Ovary (tissue), 9 donors: Measurements from ENCODE around the gene GTF2A1. TPM values are rescaled to one million over a fixed set of nuclear protein-coding genes. Genes with fewer than 3 reads are reported as not detected.

Experiments
- DNase-seq, 5 donors: peaks; one replicate each; pipeline ENCODE4 v3.0.0-alpha.2; 2019 to 2020
- H3K27ac ChIP-seq, 2 donors: fragments of 200-600 bp; one replicate each; pipeline versions ENCODE4 v1.5.1 to v1.8.0; 2019 to 2022
- H3K27me3 ChIP-seq: fragments of 200-600 bp; one replicate; pipeline ENCODE4 v1.8.0; 2022
- H3K36me3 ChIP-seq: fragments of 200-600 bp; sonication (generic); one replicate; pipeline ENCODE4 v1.5.1; 2019
- H3K4me1 ChIP-seq: one replicate; pipeline ENCODE4 v1.8.1; 2013; ENCODE audit warnings: mild to moderate bottlenecking, moderate library complexity; ENCODE audit not compliant: insufficient read depth
- H3K4me3 ChIP-seq: fragments of 200-600 bp; sonication (generic); one replicate; pipeline ENCODE4 v1.5.1; 2017
- H3K9me3 ChIP-seq, 2 donors: fragments of 200-600 bp in 1 of 2; sonication (generic) in 1 of 2; one replicate each; pipeline versions ENCODE4 v1.5.1 to v1.8.1; 2013 to 2019; ENCODE audit warnings: mild to moderate bottlenecking in 1 of 2, moderate library complexity in 1 of 2
- CTCF ChIP-seq, 3 donors: fragments of 450-650 bp in 2 of 3; fragments of 200-600 bp in 1 of 3; IDR thresholded peaks; one replicate each; pipeline versions ENCODE4 v1.5.1 to v1.8.0; 2016 to 2022; ENCODE audit warnings: antibody characterized with exemption in 3 of 3, mild to moderate bottlenecking in 1 of 3
- EP300 ChIP-seq: sonication (generic); formaldehyde crosslinking; IDR thresholded peaks from one replicate; pipeline ENCODE4 v1.6.1; 2017; ENCODE audit warnings: antibody characterized with exemption
- POLR2A ChIP-seq: fragments of 450-650 bp; IDR thresholded peaks from one replicate; pipeline ENCODE4 v1.6.1; 2017; ENCODE audit warnings: antibody characterized with exemption, mild to moderate bottlenecking, moderate library complexity
- WGBS, 3 donors: extraction: QIAGEN DNeasy Blood & Tissue Kit in 1 of 3; methylation state at CpG; one replicate each; pipeline versions ENCODE4 v1.1.5 to v1.1.7; 2013 to 2017; 5-methylcytosine and 5-hydroxymethylcytosine counted together
- intact Hi-C, 4 donors: fragments of 100-400 bp; cut with DNase I; formaldehyde crosslinking; loops; one replicate each; pipeline versions ENCODE4 v1.11.0 to v1.15.1; 2022 to 2023
- polyA plus RNA-seq, 2 donors: library from polyadenylated mRNA; stranded (reverse); fragments of 200-250 nt in 1 of 2; fragments of 350-450 nt in 1 of 2; fragmentation: Illumina TruSeq in 1 of 2; extraction: RNeasy Lipid Tissue Mini Kit (QIAGEN cat#74804) in 1 of 2; gene quantifications; one replicate each; pipeline ENCODE4 v1.2.3, GENCODE V29; 2013 to 2014
- total RNA-seq, 7 donors: library from RNA; depleted of rRNA in 2 of 7; stranded (reverse); fragments of >200 nt in 2 of 7; fragmentation: NEBNext Ultra II Directional in 3 of 7; extraction: Animal tissue kit (Norgen Biotek cat#: 25700) in 3 of 7; gene quantifications; one replicate each; pipeline versions ENCODE4 v1.1.0 to v1.2.4, GENCODE V29; 2016 to 2023
- donor health status: DM: no; HTN: no; CAD: no; lungs with moderate emphysema.
- donor health status: DM: no; HTN: no; CAD: no.
- donor health status: Bipolar disorder and iron deficiency.
- donor health status: DM: yes; HTN: yes; CAD: no.
- donor health status: DM: no; HTN: no; CAD: no.
- donor health status: DM: yes; HTN: yes; CAD: no.

GTF2A1 gene
- total and polyA plus RNA-seq, 9 donors: 10.1 to 38.4 (median 27.8) TPM

- no peaks in the 10 kb centered on the region for H3K27me3 ChIP-seq
- H3K9me3 ChIP-seq: no peaks in the 10 kb centered on the region
- H3K36me3 ChIP-seq: no peaks in the 10 kb centered on the region
- DNase-seq: no peak
- H3K4me1 ChIP-seq: no peaks in the 10 kb centered on the region
- H3K4me3 ChIP-seq: no peak overlapping the region
- 53 to 64% (median 59%) methylated on average over 2 of the region's 2 CpGs for WGBS, 3 donors
- no peak for TF ChIP-seq POLR2A
- H3K27ac ChIP-seq: no peak overlapping the region
- intact Hi-C loops: no loop called here
Observed at GRCh38 chr14:81211844-81212243, 8.9 kb downstream of the GTF2A1 start.

DNA sequence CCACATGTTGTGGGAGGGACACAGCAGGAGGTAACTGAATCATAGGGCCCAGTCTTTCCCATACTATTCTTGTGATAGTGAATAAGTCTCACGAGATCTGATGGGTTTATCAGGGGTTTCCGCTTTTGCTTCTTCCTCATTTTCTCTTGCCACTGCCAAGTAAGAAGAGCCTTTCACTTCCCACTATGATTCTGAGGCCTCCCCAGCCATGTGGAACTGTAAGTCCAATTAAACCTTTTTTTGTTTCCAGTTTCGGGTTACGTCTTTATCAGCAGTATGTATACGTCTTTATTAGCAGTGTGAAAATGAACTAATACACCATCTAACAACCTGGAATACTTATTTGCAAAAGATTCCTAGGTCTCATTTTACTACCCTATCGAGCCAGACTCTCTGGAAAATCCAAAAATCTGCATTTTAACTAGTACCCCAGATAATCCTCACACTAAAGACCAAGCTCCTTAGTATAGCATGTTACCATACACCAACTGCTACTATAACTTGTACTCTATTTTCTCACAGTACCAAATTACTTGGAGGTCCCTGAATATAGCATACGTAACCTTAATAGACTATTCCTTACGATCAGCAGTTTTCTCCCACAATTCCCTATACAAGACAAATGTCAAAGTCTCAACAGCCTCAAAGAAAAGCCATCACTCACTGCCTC is 11.5 kb downstream of the GTF2A1 start:
- Histone ChIP-seq H3K9me3 (no peaks in the 10 kb centered on the region), H3K36me3 (no peaks in the 10 kb centered on the region), H3K27ac (no peak overlapping the region), H3K4me3 (no peak overlapping the region), H3K27me3 (no peaks in the 10 kb centered on the region), H3K4me1 (no peaks in the 10 kb centered on the region)
- TF ChIP-seq POLR2A (no peak), CTCF (IDR thresholded peaks at IDR 0.05) (no peak), EP300 (no peak)
- 75 to 77% (median 77%) methylated on average over 8 of the region's 8 CpGs for WGBS, 3 donors
- DNase-seq: no peak
- intact Hi-C loops: no loop called here

DNA sequence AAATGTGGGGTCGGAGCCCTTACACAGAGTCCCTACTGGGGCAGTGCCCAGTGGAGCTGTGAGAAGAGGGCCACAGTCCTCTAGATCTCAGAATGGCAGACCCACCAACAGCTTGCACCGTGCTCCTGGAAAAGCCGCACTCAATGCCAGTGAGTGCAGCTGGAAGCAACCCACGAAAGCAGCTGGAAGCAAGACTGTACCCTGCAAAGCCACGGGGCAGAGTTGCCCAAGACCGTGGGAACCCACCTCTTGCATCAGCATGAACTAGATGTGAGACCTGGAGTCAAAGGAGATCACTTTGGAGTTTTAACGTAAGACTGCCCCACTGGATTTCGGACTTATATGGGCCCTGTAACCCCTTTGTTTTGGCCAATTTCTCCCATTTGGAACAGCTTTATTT is 12.3 kb downstream of the GTF2A1 start:
- Histone ChIP-seq H3K9me3 (no peaks in the 10 kb centered on the region), H3K4me1 (no peaks in the 10 kb centered on the region), H3K27me3 (no peaks in the 10 kb centered on the region), H3K27ac (no peak overlapping the region), H3K36me3 (no peaks in the 10 kb centered on the region), H3K4me3 (no peak overlapping the region)
- WGBS, 3 donors: 93 to 98% (median 97%) methylated on average over 8 of the region's 8 CpGs
- intact Hi-C loops: no loop called here
- no peak for TF ChIP-seq EP300
- TF ChIP-seq POLR2A: no peak
- TF ChIP-seq CTCF (IDR thresholded peaks at IDR 0.05): no peak
- DNase-seq: no peak

DNA sequence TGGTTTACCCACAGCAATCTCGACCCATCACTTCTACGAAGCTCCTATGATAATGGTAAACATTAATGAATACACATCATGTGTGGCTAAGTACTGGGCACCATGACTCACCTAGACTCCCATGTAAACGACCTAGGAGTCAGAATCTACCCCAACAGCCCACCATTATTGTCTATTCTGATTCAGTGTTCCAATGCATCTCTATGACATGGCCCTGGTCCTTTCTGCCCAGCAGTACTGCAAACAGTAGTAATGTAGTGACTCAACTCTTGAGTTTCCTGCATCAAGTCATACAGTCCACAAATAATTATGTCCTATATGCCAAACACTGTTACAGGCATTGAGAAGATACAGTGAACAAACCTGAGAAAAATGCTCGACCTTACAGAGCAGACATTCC is 14.6 kb downstream of the GTF2A1 start:
- Histone ChIP-seq H3K9me3 (no peaks in the 10 kb centered on the region), H3K36me3 (no peaks in the 10 kb centered on the region), H3K27me3 (no peaks in the 10 kb centered on the region), H3K27ac (no peak overlapping the region), H3K4me3 (no peak overlapping the region), H3K4me1 (no peaks in the 10 kb centered on the region)
- DNase-seq: no peak
- intact Hi-C loops: no loop called here
- WGBS, 3 donors: 78 to 92% (median 83%) methylated on average over 4 of the region's 4 CpGs
- no peak for TF ChIP-seq EP300
- TF ChIP-seq POLR2A: no peak
- TF ChIP-seq CTCF (IDR thresholded peaks at IDR 0.05): no peak

DNA sequence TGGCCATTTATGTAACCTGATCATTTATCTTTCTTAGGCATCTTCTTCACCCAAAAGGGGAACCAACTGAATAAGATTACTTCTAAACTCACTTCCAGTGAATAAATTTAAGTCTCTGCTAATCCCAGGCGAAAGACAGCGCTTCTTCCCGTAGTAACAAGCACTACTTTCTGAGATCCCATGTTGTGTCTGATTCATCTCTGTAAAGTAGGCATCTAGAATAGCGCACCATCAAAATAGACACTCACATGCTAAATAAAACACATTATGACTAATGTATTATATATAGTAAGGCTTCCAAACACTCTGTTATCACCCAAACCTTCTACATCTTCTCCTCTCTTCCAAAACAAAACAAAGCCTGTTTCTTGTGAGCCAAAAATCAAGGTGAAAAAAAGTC is 15.1 kb downstream of the GTF2A1 start:
- H3K27ac ChIP-seq: no peak overlapping the region
- no peaks in the 10 kb centered on the region for H3K9me3 ChIP-seq
- no peak overlapping the region for H3K4me3 ChIP-seq
- WGBS, 3 donors: 91 to 94% (median 93%) methylated on average over 4 of the region's 4 CpGs
- no peak for DNase-seq
- TF ChIP-seq EP300: no peak
- no peak for TF ChIP-seq POLR2A
- no peak for TF ChIP-seq CTCF (IDR thresholded peaks at IDR 0.05)
- H3K4me1 ChIP-seq: no peaks in the 10 kb centered on the region
- intact Hi-C loops: no loop called here
- H3K36me3 ChIP-seq: no peaks in the 10 kb centered on the region
- H3K27me3 ChIP-seq: no peaks in the 10 kb centered on the region
